HG03039 (cell line): ENCODE data around the gene PARM1.

ENCODE experiments used
- ATAC-seq: cut with Tn5 transposase; IDR thresholded peaks from one replicate; pipeline ENCODE4 v1.9.1; 2021; ENCODE audit warnings: mild to moderate bottlenecking, moderate library complexity; ENCODE audit not compliant: unreplicated experiment

PARM1 gene

GRCh38 chr4:74932832-74933561 lies at the start of gene PARM1:
TSS of gene PARM1 (plus strand) at chr4:74933116. CDS start at chr4:74933328, 212 bp downstream.
- peak; percentile 80 for ATAC-seq

- no peak for ATAC-seq
These were observed 48.6 kb upstream of the PARM1 start for GRCh38 chr4:74884266-74884665.

- ATAC-seq = no peak
These were observed 46.4 kb upstream of the PARM1 start for GRCh38 chr4:74886484-74886883.

GRCh38 chr4:74890341-74890740 lies 42.6 kb upstream of the PARM1 start:
- ATAC-seq = no peak

GRCh38 chr4:74891037-74891436 lies 41.9 kb upstream of the PARM1 start:
- ATAC-seq = no peak

- ATAC-seq = no peak
These were observed 39.7 kb upstream of the PARM1 start for GRCh38 chr4:74893171-74893570.

- no peak for ATAC-seq
These were observed 36.3 kb upstream of the PARM1 start for GRCh38 chr4:74896595-74896994.

- ATAC-seq = no peak
These were observed 35.5 kb upstream of the PARM1 start for GRCh38 chr4:74897386-74897785.

GRCh38 chr4:74900862-74901261 lies 32.1 kb upstream of the PARM1 start:
- no peak for ATAC-seq

- ATAC-seq = no peak
These were observed 28.3 kb upstream of the PARM1 start for GRCh38 chr4:74904509-74905065.

- no peak for ATAC-seq
These were observed 26.1 kb upstream of the PARM1 start for GRCh38 chr4:74906771-74907170.

- peak; percentile 42 for ATAC-seq
These were observed 13.1 kb upstream of the PARM1 start for GRCh38 chr4:74919783-74920182.

GRCh38 chr4:74920704-74921103 lies 12.2 kb upstream of the PARM1 start:
- no peak for ATAC-seq

- no peak for ATAC-seq
These were observed 11.4 kb upstream of the PARM1 start for GRCh38 chr4:74921490-74921889.

- ATAC-seq = no peak
These were observed 6.9 kb upstream of the PARM1 start for GRCh38 chr4:74926007-74926406.

GRCh38 chr4:74930162-74930561 lies 2.8 kb upstream of the PARM1 start:
- ATAC-seq = peak; percentile 51

GRCh38 chr4:74931376-74931775 lies 1.5 kb upstream of the PARM1 start:
- no peak for ATAC-seq

- no peak for ATAC-seq
These were observed 906 bp upstream of the PARM1 start for GRCh38 chr4:74932010-74932409.

GRCh38 chr4:74933562-74934015 lies 673 bp downstream of the PARM1 start:
- ATAC-seq = no peak

GRCh38 chr4:74934016-74934831 lies 1.3 kb downstream of the PARM1 start:
- no peak for ATAC-seq

- ATAC-seq = no peak
These were observed 2.0 kb downstream of the PARM1 start for GRCh38 chr4:74934888-74935287.

GRCh38 chr4:74941123-74941522 lies 8.2 kb downstream of the PARM1 start:
- no peak for ATAC-seq
